Endothelial cell (in vitro differentiated cells): ENCODE results near the gene CDK8. TPM values are rescaled to one million over a fixed set of nuclear protein-coding genes. Genes with fewer than 3 reads are reported as not detected.

Source experiments
- DNase-seq: peaks from one replicate; pipeline ENCODE4 v3.0.0; 2021; ENCODE audit warnings: low spot score
- H3K27ac Mint-ChIP-seq: one replicate; pipeline ENCODE4 v1.8.0; 2021; ENCODE audit warnings: mixed read lengths, inconsistent platforms; ENCODE audit not compliant: unreplicated experiment
- H3K27me3 Mint-ChIP-seq: one replicate; pipeline ENCODE4 v1.8.0; 2021; ENCODE audit warnings: mild to moderate bottlenecking, moderate library complexity, mixed read lengths, inconsistent platforms; ENCODE audit not compliant: unreplicated experiment
- H3K36me3 Mint-ChIP-seq: one replicate; pipeline ENCODE4 v1.8.0; 2021; ENCODE audit warnings: mild to moderate bottlenecking, low read depth, mixed read lengths, inconsistent platforms; ENCODE audit not compliant: unreplicated experiment
- H3K4me1 Mint-ChIP-seq: one replicate; pipeline ENCODE4 v1.8.0; 2021; ENCODE audit warnings: mild to moderate bottlenecking, mixed read lengths, inconsistent platforms; ENCODE audit not compliant: unreplicated experiment
- H3K4me3 Mint-ChIP-seq: one replicate; pipeline ENCODE4 v1.8.0; 2021; ENCODE audit warnings: mild to moderate bottlenecking, mixed read lengths, inconsistent platforms; ENCODE audit not compliant: unreplicated experiment
- H3K9me3 Mint-ChIP-seq: one replicate; pipeline ENCODE4 v1.8.0; 2021; ENCODE audit warnings: mixed read lengths, inconsistent platforms; ENCODE audit not compliant: unreplicated experiment
- CTCF ChIP-seq: fragments of 200-600 bp; sonication (generic); IDR thresholded peaks from one replicate; pipeline ENCODE4 v1.5.0; 2021; ENCODE audit warnings: antibody characterized with exemption; ENCODE audit not compliant: unreplicated experiment
- total RNA-seq: library from RNA; stranded (reverse); fragmentation: NEBNext Ultra II Directional; extraction: Animal tissue kit (Norgen Biotek cat#: 25700); gene quantifications from one replicate; pipeline ENCODE4 v1.2.1, GENCODE V29; 2021; ENCODE audit not compliant: unreplicated experiment

The CDK8 gene
- total RNA-seq, 1 donor from 2014 or later, result 18.1 TPM

GRCh38 chr13:26379831-26380230 is 125.9 kb downstream of the CDK8 start:
- Mint-ChIP-seq H3K27me3 (no peaks in the 10 kb centered on the region), H3K4me3 (no peak overlapping the region), H3K4me1 (peaks cover 3% of the 10 kb centered on the region), H3K36me3 (no peaks in the 10 kb centered on the region), H3K9me3 (no peaks in the 10 kb centered on the region), H3K27ac (no peak overlapping the region)
- no peak for DNase-seq
- TF ChIP-seq CTCF, result no peak

- Mint-ChIP-seq H3K4me3 (no peak overlapping the region), H3K9me3 (no peaks in the 10 kb centered on the region), H3K4me1 (peaks cover 3% of the 10 kb centered on the region), H3K27me3 (no peaks in the 10 kb centered on the region), H3K36me3 (no peaks in the 10 kb centered on the region), H3K27ac (no peak overlapping the region)
- TF ChIP-seq CTCF, result no peak
- DNase-seq, result no peak
Observed at GRCh38 chr13:26380930-26381329, 127.0 kb downstream of the CDK8 start.

GRCh38 chr13:26382366-26382765 is 128.4 kb downstream of the CDK8 start:
- TF ChIP-seq CTCF, result no peak
- no peaks in the 10 kb centered on the region for H3K27me3 Mint-ChIP-seq
- H3K27ac Mint-ChIP-seq, result no peak overlapping the region
- no peak for DNase-seq
- no peaks in the 10 kb centered on the region for H3K36me3 Mint-ChIP-seq
- H3K4me1 Mint-ChIP-seq, result no peaks in the 10 kb centered on the region
- H3K9me3 Mint-ChIP-seq, result no peaks in the 10 kb centered on the region
- H3K4me3 Mint-ChIP-seq, result no peak overlapping the region

- Mint-ChIP-seq H3K9me3 (no peaks in the 10 kb centered on the region), H3K4me3 (no peak overlapping the region), H3K27ac (no peak overlapping the region), H3K27me3 (no peaks in the 10 kb centered on the region), H3K4me1 (no peaks in the 10 kb centered on the region), H3K36me3 (peaks cover 3% of the 10 kb centered on the region)
- DNase-seq, result no peak
- TF ChIP-seq CTCF, result no peak
Observed at GRCh38 chr13:26382835-26383234, 128.9 kb downstream of the CDK8 start.

- no peaks in the 10 kb centered on the region for H3K27me3 Mint-ChIP-seq
- H3K36me3 Mint-ChIP-seq, result peaks cover 5% of the 10 kb centered on the region
- H3K4me3 Mint-ChIP-seq, result no peak overlapping the region
- H3K4me1 Mint-ChIP-seq, result no peaks in the 10 kb centered on the region
- no peak for TF ChIP-seq CTCF
- H3K9me3 Mint-ChIP-seq, result no peaks in the 10 kb centered on the region
- DNase-seq, result no peak
- H3K27ac Mint-ChIP-seq, result no peak overlapping the region
Observed at GRCh38 chr13:26384587-26384986, 130.7 kb downstream of the CDK8 start.
